Mononuclear cell (primary cell): ENCODE results near the gene TCF12. TPM values are rescaled to one million over a fixed set of nuclear protein-coding genes. Genes with fewer than 3 reads are reported as not detected.

ENCODE experiments used
- H3K27me3 ChIP-seq: 2 replicates; pipeline ENCODE4 v1.6.0; 2011; ENCODE audit warnings: low read length, control low read depth; ENCODE audit not compliant: insufficient read depth
- H3K4me1 ChIP-seq: 2 replicates; pipeline ENCODE4 v1.5.1; 2011; ENCODE audit warnings: mild to moderate bottlenecking, low read length, control low read depth; ENCODE audit not compliant: insufficient read depth
- H3K4me3 ChIP-seq: 2 replicates; pipeline ENCODE4 v1.5.1; 2011; ENCODE audit warnings: mild to moderate bottlenecking, low read length, moderate library complexity
- H3K9me3 ChIP-seq: 2 replicates; pipeline ENCODE4 v1.5.1; 2011; ENCODE audit warnings: low read depth, mild to moderate bottlenecking, control low read depth, low read length
- total RNA-seq: library from RNA; depleted of rRNA; stranded (reverse); fragments of >200 nt; gene quantifications from one replicate; pipeline ENCODE4 v1.2.3, GENCODE V29; 2012

The TCF12 gene
- total RNA-seq, 1 donor = 45.8 TPM

GRCh38 chr15:57328479-57328878 lies 410.0 kb downstream of the TCF12 start:
- H3K27me3 ChIP-seq = no peaks in the 10 kb centered on the region
- no peak overlapping the region for H3K4me3 ChIP-seq
- H3K4me1 ChIP-seq = no peaks in the 10 kb centered on the region
- H3K9me3 ChIP-seq = no peaks in the 10 kb centered on the region

DNA sequence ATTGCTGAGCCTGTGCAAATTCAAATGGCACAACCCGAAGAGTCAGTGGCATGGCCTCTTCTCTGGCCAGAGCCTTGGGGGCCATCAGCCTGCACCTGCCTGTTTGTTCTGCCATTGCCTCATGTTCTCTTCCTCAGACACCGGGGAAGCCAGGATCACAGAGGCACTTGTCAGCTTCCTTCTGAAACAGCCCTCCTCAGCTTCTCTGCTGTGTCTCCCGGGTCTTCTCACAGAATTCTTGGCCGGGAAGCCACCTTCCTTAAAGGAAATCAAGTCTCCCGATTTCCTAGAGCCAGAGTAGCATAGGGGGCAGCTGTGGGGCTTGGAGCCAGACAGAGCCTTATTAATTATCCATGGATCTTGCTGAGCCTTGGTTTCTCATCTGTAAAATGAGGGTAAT lies 410.5 kb downstream of the TCF12 start:
- Histone ChIP-seq H3K9me3 (no peaks in the 10 kb centered on the region), H3K4me1 (no peaks in the 10 kb centered on the region), H3K27me3 (no peaks in the 10 kb centered on the region), H3K4me3 (no peak overlapping the region)

- Histone ChIP-seq H3K9me3 (no peaks in the 10 kb centered on the region), H3K27me3 (no peaks in the 10 kb centered on the region), H3K4me1 (no peaks in the 10 kb centered on the region), H3K4me3 (no peak overlapping the region)
These were observed 411.3 kb downstream of the TCF12 start for GRCh38 chr15:57329582-57330367.

GRCh38 chr15:57330619-57331340 lies 412.3 kb downstream of the TCF12 start:
- Histone ChIP-seq H3K9me3 (no peaks in the 10 kb centered on the region), H3K4me1 (no peaks in the 10 kb centered on the region), H3K4me3 (no peak overlapping the region), H3K27me3 (no peaks in the 10 kb centered on the region)

DNA sequence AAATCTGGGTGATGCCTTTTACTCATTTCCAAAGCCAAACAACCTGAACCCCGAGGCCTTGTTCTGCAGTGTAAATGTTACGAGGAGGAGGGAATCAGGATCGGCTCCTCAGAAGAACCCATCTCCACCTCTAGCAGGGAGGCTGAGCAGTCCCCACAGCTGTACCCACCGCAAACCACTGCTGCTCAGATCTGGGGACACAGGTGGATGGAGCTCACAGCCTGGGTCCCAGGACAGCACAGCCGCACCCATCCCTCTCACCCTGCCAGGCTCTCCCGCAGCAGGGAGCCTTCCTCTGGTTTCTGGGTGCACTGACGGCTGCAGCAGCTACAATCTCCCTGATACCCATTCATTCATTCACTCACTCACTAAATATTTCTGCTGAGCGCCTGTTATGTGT lies 413.9 kb downstream of the TCF12 start:
- no peaks in the 10 kb centered on the region for H3K9me3 ChIP-seq
- H3K27me3 ChIP-seq = no peaks in the 10 kb centered on the region
- no peak overlapping the region for H3K4me3 ChIP-seq
- no peaks in the 10 kb centered on the region for H3K4me1 ChIP-seq

DNA sequence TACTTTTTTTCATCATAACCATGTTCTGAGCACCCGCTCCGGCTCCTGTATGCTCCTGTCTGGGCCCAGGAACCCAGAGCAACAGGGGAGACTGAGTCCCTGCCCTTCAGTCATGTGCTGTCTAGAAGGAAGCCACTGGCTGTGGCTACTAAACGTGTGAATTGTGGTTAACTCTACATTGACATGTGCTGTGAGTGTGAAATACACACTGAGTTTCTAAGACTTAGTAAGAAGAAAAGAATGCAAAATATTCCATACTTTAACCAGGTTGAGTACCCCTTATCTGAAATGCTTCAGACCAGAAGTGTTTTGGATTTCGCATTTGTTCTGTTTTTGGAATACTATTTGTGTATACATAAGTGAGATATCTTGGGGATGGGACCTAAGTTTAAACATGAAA lies 415.0 kb downstream of the TCF12 start:
- Histone ChIP-seq H3K4me1 (no peaks in the 10 kb centered on the region), H3K4me3 (no peak overlapping the region), H3K9me3 (no peaks in the 10 kb centered on the region), H3K27me3 (no peaks in the 10 kb centered on the region)

- H3K9me3 ChIP-seq = no peaks in the 10 kb centered on the region
- H3K27me3 ChIP-seq = no peaks in the 10 kb centered on the region
- no peaks in the 10 kb centered on the region for H3K4me1 ChIP-seq
These were observed 415.8 kb downstream of the TCF12 start for GRCh38 chr15:57334257-57334656.

DNA sequence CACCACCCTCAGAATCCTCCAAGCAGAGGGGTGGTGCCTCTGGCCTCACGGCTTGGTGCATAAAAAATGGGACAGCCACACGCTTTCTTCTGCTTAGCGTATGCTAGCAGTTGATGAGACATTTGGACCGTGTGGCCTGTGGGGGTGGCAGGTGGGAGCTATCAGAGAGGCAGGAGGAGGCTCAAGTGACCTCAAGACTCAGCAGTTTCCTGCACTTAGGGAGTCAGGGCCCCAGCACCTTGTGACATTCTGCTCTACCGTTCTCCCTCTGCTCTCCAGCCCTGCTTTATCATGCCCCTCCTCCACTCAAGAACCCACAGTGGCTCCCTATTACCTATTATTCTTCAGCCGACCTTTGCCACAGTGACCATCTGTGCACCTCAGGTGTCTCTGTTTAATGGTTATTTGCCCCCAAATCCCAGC lies 416.9 kb downstream of the TCF12 start:
- H3K27me3 ChIP-seq = no peaks in the 10 kb centered on the region
- no peaks in the 10 kb centered on the region for H3K9me3 ChIP-seq
- H3K4me1 ChIP-seq = no peaks in the 10 kb centered on the region
- H3K4me3 ChIP-seq = no peak overlapping the region

More at GRCh38 chr15:57334257-57334656, 415.8 kb downstream of the TCF12 start:
- no peak overlapping the region for H3K4me3 ChIP-seq

DNA sequence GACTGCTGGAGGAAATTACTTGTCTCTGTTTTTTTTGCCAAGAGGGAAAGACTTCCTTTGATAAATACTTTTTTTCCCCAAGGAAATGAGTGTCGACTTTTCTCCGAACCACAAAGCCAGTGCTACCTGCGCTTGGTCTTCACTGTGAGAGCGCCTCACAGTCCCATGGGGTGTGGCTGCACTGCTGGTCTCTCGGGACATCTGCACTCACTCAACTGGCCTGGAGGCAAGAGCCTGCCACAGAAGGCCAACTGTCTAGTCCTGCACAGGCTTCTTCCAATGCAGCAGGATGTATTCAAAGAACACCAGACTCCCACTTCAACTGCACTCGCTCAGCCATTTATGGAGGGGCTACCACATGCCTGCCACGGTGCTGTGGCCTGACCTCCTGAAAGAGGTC lies 417.3 kb downstream of the TCF12 start:
- Histone ChIP-seq H3K9me3 (no peaks in the 10 kb centered on the region), H3K4me3 (no peak overlapping the region), H3K27me3 (no peaks in the 10 kb centered on the region), H3K4me1 (no peaks in the 10 kb centered on the region)

GRCh38 chr15:57337868-57338411 lies 419.5 kb downstream of the TCF12 start:
- no peaks in the 10 kb centered on the region for H3K27me3 ChIP-seq
- no peak overlapping the region for H3K4me3 ChIP-seq
- no peaks in the 10 kb centered on the region for H3K9me3 ChIP-seq
- no peaks in the 10 kb centered on the region for H3K4me1 ChIP-seq

DNA sequence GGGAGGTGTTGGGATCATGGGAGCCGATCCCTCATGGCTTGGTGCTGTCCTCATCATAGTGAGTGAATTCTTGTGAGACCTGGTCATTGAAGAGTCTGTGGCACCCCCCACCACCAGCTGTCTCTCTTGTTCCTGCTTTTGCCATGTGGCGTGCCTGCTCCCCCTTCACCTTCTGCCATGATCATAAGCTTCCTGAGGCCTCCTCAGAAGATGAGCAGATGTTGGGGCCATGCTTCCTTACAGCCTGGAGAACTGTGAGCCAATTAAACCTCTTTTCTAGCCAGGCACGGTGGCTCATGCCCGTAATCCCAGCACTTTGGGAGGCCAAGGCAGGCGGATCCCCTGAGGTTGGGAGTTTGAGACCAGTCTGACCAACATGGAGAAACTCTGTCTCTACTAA lies 420.9 kb downstream of the TCF12 start:
- Histone ChIP-seq H3K4me1 (no peaks in the 10 kb centered on the region), H3K27me3 (no peaks in the 10 kb centered on the region), H3K4me3 (no peak overlapping the region), H3K9me3 (no peaks in the 10 kb centered on the region)

Other genes starting within 250 kb of the TCF12 start
- gene ZNF280D, start 185.1 kb upstream of the TCF12 start, total RNA-seq = 29.9 TPM